H9 (cell line): ENCODE data around the gene TTLL13. TPM values are rescaled to one million over a fixed set of nuclear protein-coding genes. Genes with fewer than 3 reads are reported as not detected.
A peak's percentile ranks its signal among the peaks of the same experiment; 100 is the strongest.

Experiments
- DNase-seq: peaks from one replicate; pipeline ENCODE4 v3.0.0-alpha.2; 2017
- H2AFZ ChIP-seq: one replicate; pipeline ENCODE4 v1.6.1; 2013; ENCODE audit warnings: mild to moderate bottlenecking, low read length, control low read depth, moderate library complexity
- H2AK5ac ChIP-seq: 2 replicates; pipeline ENCODE4 v1.6.1; 2013; ENCODE audit warnings: low read length, control low read depth, mixed read lengths; ENCODE audit not compliant: insufficient read length
- H2BK120ac ChIP-seq: one replicate; pipeline ENCODE4 v1.6.1; 2013; ENCODE audit warnings: low read depth, mild to moderate bottlenecking, low read length, control low read depth, inconsistent platforms; ENCODE audit not compliant: poor library complexity, severe bottlenecking
- H2BK12ac ChIP-seq: 2 replicates; pipeline ENCODE4 v1.6.1; 2013; ENCODE audit warnings: low read length, control low read depth, mixed read lengths, low read depth; ENCODE audit not compliant: insufficient read length
- H2BK15ac ChIP-seq: 2 replicates; pipeline ENCODE4 v1.6.1; 2013; ENCODE audit warnings: low read depth, low read length, control low read depth
- H2BK20ac ChIP-seq: one replicate; pipeline ENCODE4 v1.6.1; 2013; ENCODE audit warnings: low read depth, mild to moderate bottlenecking, low read length, control low read depth, inconsistent platforms; ENCODE audit not compliant: poor library complexity, severe bottlenecking
- H2BK5ac ChIP-seq: 2 replicates; pipeline ENCODE4 v1.6.1; 2013; ENCODE audit warnings: low read length, control low read depth, mixed read lengths; ENCODE audit not compliant: insufficient read length
- H3K14ac ChIP-seq: 2 replicates; pipeline ENCODE4 v1.6.1; 2013; ENCODE audit warnings: low read length, control low read depth; ENCODE audit not compliant: insufficient read depth
- H3K18ac ChIP-seq: 2 replicates; pipeline ENCODE4 v1.6.1; 2013; ENCODE audit warnings: low read depth, mild to moderate bottlenecking, mixed read lengths, low read length, control low read depth; ENCODE audit not compliant: insufficient read length
- H3K23ac ChIP-seq: 2 replicates; pipeline ENCODE4 v1.6.1; 2013; ENCODE audit warnings: low read length, control low read depth, mixed read lengths, low read depth; ENCODE audit not compliant: insufficient read length
- H3K23me2 ChIP-seq: 2 replicates; pipeline ENCODE4 v1.6.1; 2013; ENCODE audit warnings: low read depth, mild to moderate bottlenecking, mixed read lengths, low read length, control low read depth; ENCODE audit not compliant: insufficient read length, poor library complexity, severe bottlenecking
- H3K27ac ChIP-seq: 2 replicates; pipeline ENCODE4 v1.5.1; 2013; ENCODE audit warnings: low read length, control low read depth, mixed read lengths, low read depth; ENCODE audit not compliant: insufficient read length
- H3K27me3 ChIP-seq: 2 replicates; pipeline ENCODE4 v1.6.1; 2013; ENCODE audit warnings: low read length, control low read depth, inconsistent platforms; ENCODE audit not compliant: insufficient read depth
- H3K4ac ChIP-seq: 2 replicates; pipeline ENCODE4 v1.6.1; 2013; ENCODE audit warnings: low read depth, mild to moderate bottlenecking, control low read depth, inconsistent platforms, low read length, moderate library complexity
- H3K4me1 ChIP-seq: 2 replicates; pipeline ENCODE4 v1.6.1; 2013; ENCODE audit warnings: low read length, control low read depth, inconsistent platforms; ENCODE audit not compliant: insufficient read depth
- H3K4me2 ChIP-seq: 2 replicates; pipeline ENCODE4 v1.6.1; 2013; ENCODE audit warnings: low read length, control low read depth, mixed read lengths; ENCODE audit not compliant: insufficient read length, insufficient read depth
- H3K56ac ChIP-seq: 2 replicates; pipeline ENCODE4 v1.6.1; 2013; ENCODE audit warnings: low read depth, mild to moderate bottlenecking, mixed read lengths, low read length, control low read depth; ENCODE audit not compliant: insufficient read length
- H3K79me1 ChIP-seq: 2 replicates; pipeline ENCODE4 v1.6.1; 2013; ENCODE audit warnings: low read depth, mild to moderate bottlenecking, moderate library complexity, low read length, control low read depth, inconsistent platforms; ENCODE audit not compliant: insufficient read depth, poor library complexity, severe bottlenecking
- H3K79me2 ChIP-seq: 2 replicates; pipeline ENCODE4 v1.6.1; 2013; ENCODE audit warnings: low read length, control low read depth, inconsistent platforms; ENCODE audit not compliant: insufficient read depth
- H3K9ac ChIP-seq: 2 replicates; pipeline ENCODE4 v1.6.1; 2013; ENCODE audit warnings: low read length, control low read depth, mixed read lengths; ENCODE audit not compliant: insufficient read length; ENCODE audit errors: extremely low read depth
- H3K9me3 ChIP-seq: one replicate; pipeline ENCODE4 v1.6.1; 2013; ENCODE audit warnings: low read depth, low read length, inconsistent platforms; ENCODE audit not compliant: control insufficient read depth
- H3T11ph ChIP-seq: one replicate; pipeline ENCODE4 v1.6.1; 2013; ENCODE audit warnings: mild to moderate bottlenecking, low read length, control low read depth, inconsistent platforms
- H4K20me1 ChIP-seq: one replicate; pipeline ENCODE4 v1.6.1; 2013; ENCODE audit not compliant: control insufficient read depth, insufficient read length, insufficient read depth
- H4K5ac ChIP-seq: 2 replicates; pipeline ENCODE4 v1.6.1; 2013; ENCODE audit warnings: low read depth, mild to moderate bottlenecking, mixed read lengths, low read length, control low read depth; ENCODE audit not compliant: insufficient read length
- H4K8ac ChIP-seq: replicated peaks from 2 replicates; pipeline ENCODE4 v1.6.1; 2013; ENCODE audit warnings: low read length, control low read depth, mixed read lengths, low read depth; ENCODE audit not compliant: insufficient read length
- H4K91ac ChIP-seq: 2 replicates; pipeline ENCODE4 v1.6.1; 2013; ENCODE audit warnings: low read depth, mild to moderate bottlenecking, moderate library complexity, mixed read lengths, low read length, control low read depth; ENCODE audit not compliant: insufficient read length
- H3K27ac Mint-ChIP-seq, 3 experiments: 2 replicates in 2 of 3; 3 replicates in 1 of 3; pipeline ENCODE4 v1.8.0; 2020 to 2021; ENCODE audit warnings: mixed read lengths in 3 of 3, mild to moderate bottlenecking in 1 of 3, moderate library complexity in 1 of 3
- H3K27me3 Mint-ChIP-seq: 2 replicates; pipeline ENCODE4 v1.8.0; 2021; ENCODE audit warnings: low read depth, mild to moderate bottlenecking, moderate library complexity, mixed read lengths
- H3K36me3 Mint-ChIP-seq, 3 experiments: 2 replicates in 2 of 3; 3 replicates in 1 of 3; pipeline ENCODE4 v1.8.0; 2020 to 2021; ENCODE audit warnings: low read depth in 3 of 3, mixed read lengths in 3 of 3; ENCODE audit not compliant: insufficient read depth in 1 of 3
- H3K4me1 Mint-ChIP-seq, 2 experiments: 2 replicates each; pipeline ENCODE4 v1.8.0; 2020; ENCODE audit warnings: mixed read lengths in 2 of 2
- H3K4me3 Mint-ChIP-seq, 2 experiments: 2 replicates in 1 of 2; 3 replicates in 1 of 2; pipeline ENCODE4 v1.8.0; 2020 to 2021; ENCODE audit warnings: mild to moderate bottlenecking in 2 of 2, mixed read lengths in 2 of 2, moderate library complexity in 1 of 2
- H3K9me3 Mint-ChIP-seq, 2 experiments: 2 replicates in 1 of 2; 3 replicates in 1 of 2; pipeline ENCODE4 v1.8.0; 2020; ENCODE audit warnings: mild to moderate bottlenecking in 2 of 2, mixed read lengths in 2 of 2, moderate library complexity in 1 of 2
- WGBS: extraction: QIAGEN DNeasy Blood & Tissue Kit; methylation state at CpG from one replicate; pipeline ENCODE4 v1.1.7; 2013; ENCODE audit warnings: missing lambda C conversion rate, low lambda C conversion rate, mixed read lengths; ENCODE audit not compliant: insufficient read length; ENCODE audit errors: extremely low coverage; 5-methylcytosine and 5-hydroxymethylcytosine counted together
- long read RNA-seq: library from polyadenylated mRNA; unstranded; transcript quantifications from one replicate; pipeline ENCODE4 v2.0.0, GENCODE V29; 2020
- total RNA-seq: library from RNA; stranded (reverse); gene quantifications from 2 replicates; pipeline ENCODE4 v1.2.1, GENCODE V29; 2021
- TF ChIP-seq, protein P1 (sequence below): fragments of 200-600 bp; sonication (generic); conservative IDR thresholded peaks from 3 replicates; pipeline ENCODE4 v1.8.0; 2021; ENCODE audit warnings: antibody characterized with exemption, mild to moderate bottlenecking

The TTLL13 gene, protein sequence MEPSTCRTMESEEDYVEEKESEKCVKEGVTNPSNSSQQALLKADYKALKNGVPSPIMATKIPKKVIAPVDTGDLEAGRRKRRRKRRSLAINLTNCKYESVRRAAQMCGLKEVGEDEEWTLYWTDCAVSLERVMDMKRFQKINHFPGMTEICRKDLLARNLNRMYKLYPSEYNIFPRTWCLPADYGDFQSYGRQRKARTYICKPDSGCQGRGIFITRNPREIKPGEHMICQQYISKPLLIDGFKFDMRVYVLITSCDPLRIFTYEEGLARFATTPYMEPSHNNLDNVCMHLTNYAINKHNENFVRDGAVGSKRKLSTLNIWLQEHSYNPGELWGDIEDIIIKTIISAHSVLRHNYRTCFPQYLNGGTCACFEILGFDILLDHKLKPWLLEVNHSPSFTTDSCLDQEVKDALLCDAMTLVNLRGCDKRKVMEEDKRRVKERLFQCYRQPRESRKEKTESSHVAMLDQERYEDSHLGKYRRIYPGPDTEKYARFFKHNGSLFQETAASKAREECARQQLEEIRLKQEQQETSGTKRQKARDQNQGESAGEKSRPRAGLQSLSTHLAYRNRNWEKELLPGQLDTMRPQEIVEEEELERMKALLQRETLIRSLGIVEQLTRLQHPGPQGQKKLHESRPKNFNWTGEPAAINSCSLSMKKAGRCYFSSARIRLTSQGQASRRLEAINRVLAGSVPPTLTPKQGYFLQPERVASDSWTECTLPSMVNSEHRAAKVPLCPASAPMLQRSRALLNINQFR
- total RNA-seq, result not detected in 2 replicates
- long read RNA-seq, result 0 reads

DNA sequence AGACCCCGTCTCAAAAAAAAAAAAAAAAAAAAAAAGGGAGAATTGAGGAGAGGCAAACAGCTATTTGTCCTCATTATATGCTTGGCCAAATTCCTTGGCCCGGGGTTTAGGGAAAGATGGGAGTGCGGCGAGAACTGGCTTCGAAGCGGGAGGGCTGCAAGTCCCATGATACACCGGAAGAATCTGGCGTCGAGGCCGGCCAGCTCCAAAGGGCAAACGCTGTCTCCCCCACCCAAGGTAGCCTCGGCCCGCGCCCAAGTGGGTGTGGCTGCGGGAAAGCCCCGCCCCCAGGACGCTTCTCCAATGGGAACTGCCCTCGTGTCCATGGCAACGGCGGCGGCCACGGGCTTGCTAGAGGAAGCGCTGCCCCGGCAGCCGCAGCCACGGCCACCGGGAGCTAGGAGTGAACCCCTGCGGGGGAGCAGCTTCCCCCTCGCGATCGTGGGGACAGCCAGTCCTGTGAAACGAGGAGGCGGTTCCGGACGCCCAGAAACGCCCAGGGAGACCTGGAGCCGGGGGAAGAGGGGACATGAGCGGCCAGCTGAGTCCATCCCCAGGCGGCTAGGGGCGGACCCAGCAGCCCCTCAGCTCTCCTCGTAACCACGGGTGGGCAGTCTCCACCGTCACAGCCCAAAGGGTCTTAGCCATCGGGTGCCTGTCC is at the start of gene TTLL13:
TTLL13 (plus strand) TSS at position 354 of the 661 bp plus-strand sequence. CDS start 1,075 bp downstream, outside the sequence.
- Histone ChIP-seq H3K79me2 (no peaks in the 10 kb centered on the region), H4K20me1 (no peaks in the 10 kb centered on the region), H4K5ac (no peak within 1 kb of the TSS), H3K23me2 (peaks cover 8% of the 10 kb centered on the region), H4K8ac (no peak within 1 kb of the TSS), H3K4ac (no peak within 1 kb of the TSS), H3K9me3 (no peaks in the 10 kb centered on the region), H2BK15ac (no peak within 1 kb of the TSS), H2AK5ac (no peak within 1 kb of the TSS), H3T11ph (no peak within 1 kb of the TSS), H3K14ac (no peak within 1 kb of the TSS; the same call in 1 of the 2 replicates), H2BK12ac (no peak within 1 kb of the TSS), H2AFZ (peak within 1 kb of the TSS; percentile 74), H3K18ac (no peak within 1 kb of the TSS), H3K9ac (no peak within 1 kb of the TSS), H2BK5ac (no peak within 1 kb of the TSS), H3K79me1 (no peaks in the 10 kb centered on the region), H4K91ac (no peak within 1 kb of the TSS), H3K56ac (no peak within 1 kb of the TSS), H2BK120ac (no peak within 1 kb of the TSS), H3K4me1 (no peaks in the 10 kb centered on the region), H3K27me3 (peaks cover 2% of the 10 kb centered on the region; the same call in 1 of the 2 replicates), H3K4me2 (peak within 1 kb of the TSS; percentile 75), H3K27ac (no peak within 1 kb of the TSS), H3K23ac (no peak within 1 kb of the TSS), H2BK20ac (no peak within 1 kb of the TSS)
- TF ChIP-seq, protein P1, sequence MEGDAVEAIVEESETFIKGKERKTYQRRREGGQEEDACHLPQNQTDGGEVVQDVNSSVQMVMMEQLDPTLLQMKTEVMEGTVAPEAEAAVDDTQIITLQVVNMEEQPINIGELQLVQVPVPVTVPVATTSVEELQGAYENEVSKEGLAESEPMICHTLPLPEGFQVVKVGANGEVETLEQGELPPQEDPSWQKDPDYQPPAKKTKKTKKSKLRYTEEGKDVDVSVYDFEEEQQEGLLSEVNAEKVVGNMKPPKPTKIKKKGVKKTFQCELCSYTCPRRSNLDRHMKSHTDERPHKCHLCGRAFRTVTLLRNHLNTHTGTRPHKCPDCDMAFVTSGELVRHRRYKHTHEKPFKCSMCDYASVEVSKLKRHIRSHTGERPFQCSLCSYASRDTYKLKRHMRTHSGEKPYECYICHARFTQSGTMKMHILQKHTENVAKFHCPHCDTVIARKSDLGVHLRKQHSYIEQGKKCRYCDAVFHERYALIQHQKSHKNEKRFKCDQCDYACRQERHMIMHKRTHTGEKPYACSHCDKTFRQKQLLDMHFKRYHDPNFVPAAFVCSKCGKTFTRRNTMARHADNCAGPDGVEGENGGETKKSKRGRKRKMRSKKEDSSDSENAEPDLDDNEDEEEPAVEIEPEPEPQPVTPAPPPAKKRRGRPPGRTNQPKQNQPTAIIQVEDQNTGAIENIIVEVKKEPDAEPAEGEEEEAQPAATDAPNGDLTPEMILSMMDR, result no peak
- Mint-ChIP-seq H3K27me3 (peaks cover 19% of the 10 kb centered on the region), H3K4me3 (peak within 1 kb of the TSS; percentile 65 to 79), H3K27ac (peak within 1 kb of the TSS in 1 of 3 experiments; percentile 7; a peak in 1 of 7 replicates), H3K9me3 (no peaks in the 10 kb centered on the region), H3K4me1 (peaks cover 3 to 5% of the 10 kb centered on the region in 2 experiments; a peak in 3 of 4 replicates), H3K36me3 (no peaks in the 10 kb centered on the region)
- WGBS, result no CpG with 5 or more reads among the region's 44 CpGs
- peak; percentile 98 for DNase-seq
